Limb (tissue), 2 donors: Measurements from ENCODE around the gene FIBCD1.
"Not testable (repeated sequence)": the region's sequence is repeated elsewhere in the genome, so short reads cannot be mapped to it uniquely, and the experiment has no call there.

ENCODE experiments used
- DNase-seq, 2 donors: peaks; one replicate each; pipeline ENCODE4 v3.0.0-alpha.2; 2016; ENCODE audit errors: extremely low spot score in 2 of 2

FIBCD1 gene

DNA sequence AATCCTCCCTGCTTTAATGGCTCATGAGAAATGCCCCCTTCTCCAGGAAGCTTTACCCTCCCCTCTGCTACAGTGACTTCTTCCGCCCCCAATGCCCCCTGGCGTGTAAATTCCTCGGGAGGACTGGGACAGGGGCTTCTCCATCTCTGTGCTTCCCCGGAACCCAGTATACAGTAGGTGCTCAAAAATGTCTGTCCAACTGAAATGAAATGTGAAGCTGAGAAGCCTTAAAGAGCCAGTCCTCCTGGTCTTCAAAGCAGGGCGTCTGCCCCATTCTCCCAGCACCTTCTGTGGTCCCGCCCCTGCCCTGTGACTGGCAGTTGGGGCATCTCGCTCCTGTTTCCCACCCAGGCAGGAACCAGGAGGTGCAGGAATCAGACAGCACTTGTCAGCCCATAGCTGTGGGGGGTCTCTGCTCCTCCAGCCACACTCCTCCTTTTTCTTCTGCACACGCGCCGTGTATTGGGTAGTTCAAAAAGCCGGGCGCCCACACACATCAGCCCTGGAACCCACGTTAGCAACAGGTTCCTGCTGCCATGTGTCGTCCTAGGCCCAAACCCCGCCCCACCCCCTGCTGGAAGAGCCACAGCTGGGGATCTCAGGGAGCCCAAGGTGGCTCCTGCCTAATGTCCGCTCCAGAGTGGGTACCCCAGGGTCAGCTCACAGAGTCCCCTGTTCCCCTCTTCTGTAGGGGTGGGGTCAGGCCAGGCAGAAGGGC lies 16.0 kb downstream of the FIBCD1 start:
- DNase-seq, result no peak

DNA sequence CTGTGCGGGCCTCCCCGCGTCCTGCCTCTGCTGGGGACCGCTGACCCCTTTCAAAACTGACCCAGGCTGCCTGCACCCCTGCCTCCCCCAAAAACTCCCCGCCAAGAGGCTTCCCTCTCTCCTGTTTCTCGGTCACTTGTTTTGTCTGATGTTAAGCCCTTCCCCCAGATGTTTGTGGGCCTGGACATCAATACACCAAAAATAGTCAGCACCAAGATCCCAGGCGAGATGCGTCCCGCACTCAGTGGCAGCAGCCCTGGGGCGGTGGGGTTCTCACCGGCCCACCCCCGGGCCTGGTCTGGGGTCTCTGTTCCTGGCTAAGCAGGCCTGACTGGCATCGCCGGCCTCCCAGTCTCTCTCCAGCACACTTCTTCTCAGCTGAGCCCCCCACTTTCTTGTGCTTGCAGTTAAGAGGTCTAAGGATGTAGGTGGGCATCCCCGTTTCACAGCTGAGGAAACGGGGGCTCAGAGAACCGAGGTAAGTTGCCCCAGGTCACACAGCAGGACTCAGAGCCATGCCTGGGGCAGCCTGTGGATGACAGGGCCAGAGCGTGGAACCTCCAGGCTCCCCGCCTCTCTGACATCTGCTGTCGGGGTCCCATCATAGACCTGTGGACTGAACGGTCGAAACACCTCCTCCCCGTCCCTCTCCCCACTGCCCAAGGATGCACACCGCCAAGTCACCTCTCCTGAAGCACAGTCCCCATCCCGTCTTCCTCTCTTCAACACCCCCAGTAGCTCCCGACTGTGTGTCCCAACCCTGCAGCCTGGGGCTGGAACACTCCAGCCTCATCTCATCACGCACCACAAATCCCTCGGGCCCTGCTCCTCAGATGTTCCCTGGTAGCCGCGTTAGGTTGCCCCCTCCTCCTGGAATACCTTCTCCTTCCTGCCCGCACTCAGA lies 16.8 kb downstream of the FIBCD1 start:
- no peak for DNase-seq

DNA sequence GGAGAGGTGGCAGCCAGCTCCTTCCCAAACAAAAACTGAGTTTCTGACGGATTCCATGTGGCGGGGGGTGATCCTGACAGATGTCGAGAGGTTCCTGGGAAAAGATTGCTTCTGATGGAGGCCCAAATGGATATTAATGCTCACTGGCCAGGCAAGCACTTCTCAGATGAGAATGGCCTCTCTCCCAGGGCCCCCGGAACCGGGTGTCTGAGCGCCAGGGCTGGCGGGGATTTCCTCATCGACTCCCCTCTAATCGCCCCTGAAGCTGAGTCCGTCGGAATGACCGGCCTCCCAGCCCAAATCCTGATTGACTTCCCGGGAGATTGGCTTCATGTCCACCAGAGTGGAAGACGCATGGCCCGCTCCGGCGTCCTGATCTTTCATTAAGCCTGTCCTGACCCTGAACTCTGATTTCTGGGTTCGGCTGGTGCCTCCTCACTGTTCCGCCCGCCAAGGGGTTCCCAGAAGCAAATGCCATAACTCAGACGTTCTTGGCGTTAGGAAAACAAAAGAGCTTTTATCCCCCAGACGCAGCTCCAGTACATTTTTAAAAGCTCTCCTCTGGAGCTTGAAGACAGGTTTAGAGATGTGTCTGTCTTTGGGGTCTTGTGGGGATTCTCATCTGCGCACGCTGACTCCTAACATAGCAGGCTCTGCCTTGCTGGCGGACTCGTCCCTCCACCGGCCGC lies 17.6 kb downstream of the FIBCD1 start:
- no peak for DNase-seq

DNA sequence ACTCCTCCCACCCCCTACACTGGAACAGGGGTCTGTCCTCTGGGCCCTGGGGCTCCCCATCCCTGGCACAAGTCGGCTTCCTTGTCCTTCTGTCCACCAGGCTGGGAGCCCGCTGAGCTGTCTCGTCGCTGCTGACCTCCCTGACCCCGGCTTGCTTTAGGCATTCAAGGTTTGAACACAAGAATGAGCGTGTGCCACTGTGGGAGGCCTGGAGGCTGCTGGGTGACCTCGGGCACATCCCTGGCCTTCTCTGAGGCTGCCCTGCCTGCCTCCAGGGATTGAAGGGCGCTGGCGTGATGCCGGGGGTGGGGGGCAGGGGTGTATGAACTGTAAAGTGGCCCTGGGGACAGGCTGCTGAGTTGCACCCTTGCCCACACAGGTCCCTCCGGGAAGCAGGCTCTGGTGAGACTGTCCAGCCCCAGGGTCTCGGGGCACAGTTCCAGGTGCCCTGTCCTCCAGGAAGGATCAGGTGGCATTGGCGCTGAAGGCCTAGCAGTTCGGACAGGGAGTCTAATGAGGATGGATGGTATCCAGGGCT lies 18.2 kb downstream of the FIBCD1 start:
- DNase-seq, result no peak

DNA sequence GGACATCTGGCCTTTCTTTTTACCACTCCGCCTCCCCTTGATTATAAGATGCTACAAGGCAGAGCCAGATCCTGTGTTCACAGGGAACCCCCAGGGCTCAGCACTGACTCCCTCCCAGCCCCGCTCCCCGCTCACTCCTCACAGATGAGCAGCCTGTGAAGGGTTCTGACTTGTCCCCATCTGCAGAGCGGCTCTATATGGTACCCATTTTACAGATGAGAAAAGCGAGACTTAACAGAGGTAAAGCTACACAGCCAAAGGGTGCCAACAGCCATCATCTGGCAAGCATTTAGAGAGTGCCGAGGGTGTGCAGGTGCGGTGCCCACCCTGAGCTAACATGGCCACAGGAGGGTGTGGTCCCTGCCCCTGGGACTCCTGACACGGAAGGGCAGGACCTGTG lies 18.8 kb downstream of the FIBCD1 start:
- no peak for DNase-seq

DNA sequence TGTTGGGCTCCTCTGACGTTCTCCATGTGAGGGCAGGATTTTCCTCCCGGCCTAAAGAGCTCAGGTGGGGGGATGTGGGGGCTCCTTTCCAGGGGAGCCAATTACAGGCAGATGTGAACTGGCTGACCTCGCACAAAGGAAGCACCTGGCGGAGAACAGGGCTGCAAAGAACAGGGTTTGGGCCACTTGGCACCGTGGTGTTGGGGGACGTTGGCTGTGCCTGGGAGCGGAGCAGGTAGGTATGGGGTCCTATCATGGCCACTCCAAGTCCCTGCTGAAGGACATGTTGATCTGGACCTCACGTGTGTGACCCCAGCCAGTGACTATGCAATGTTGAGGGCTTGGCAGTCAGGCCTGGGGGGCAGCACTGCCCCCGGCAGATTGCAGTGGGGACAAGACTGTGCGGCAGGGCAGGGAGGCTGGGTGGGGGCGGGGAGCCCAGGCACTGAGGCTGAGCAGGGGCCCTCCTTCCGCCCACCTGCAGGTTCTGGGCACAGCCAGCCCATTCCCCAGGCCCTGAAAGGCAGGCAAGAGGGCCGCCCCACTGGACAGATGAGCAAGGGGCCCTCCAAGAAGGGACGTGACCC lies 19.4 kb downstream of the FIBCD1 start:
- DNase-seq, result no peak

DNA sequence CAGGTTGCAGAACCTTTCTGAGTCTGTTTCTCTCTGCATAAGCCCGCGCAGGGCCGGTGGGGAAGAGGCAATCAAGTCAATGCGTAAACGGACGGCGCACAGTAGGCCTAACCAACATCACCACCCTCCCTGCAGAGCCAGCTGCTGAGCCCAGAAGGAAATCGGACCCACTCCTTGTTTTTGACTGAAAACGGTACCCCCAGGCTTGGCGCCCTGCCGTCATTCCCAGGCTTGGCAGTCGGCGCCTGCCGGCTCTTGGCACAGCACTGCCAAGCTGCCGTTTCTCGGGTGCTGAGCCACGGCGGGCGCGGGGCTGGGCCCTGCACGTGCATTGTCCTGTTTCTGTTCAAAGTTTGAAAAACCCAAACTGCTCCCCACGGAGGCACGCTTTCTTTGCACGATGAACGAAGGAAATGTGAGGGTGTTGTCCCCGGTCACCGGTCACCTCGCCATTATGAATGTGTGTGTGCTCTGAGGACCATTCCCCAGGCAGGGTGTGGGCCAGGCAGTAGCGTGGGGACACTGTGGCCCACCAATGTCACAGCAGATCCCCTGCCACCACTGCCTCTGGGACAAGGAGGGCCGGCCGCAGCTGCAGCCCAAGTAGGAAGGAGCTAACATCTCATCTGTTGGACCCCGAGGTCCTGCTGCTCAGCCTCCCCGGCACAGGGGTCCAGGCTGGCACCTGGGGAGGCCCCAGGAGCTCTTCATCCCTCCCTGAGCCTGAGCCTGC lies 20.1 kb downstream of the FIBCD1 start:
- DNase-seq, result no peak

DNA sequence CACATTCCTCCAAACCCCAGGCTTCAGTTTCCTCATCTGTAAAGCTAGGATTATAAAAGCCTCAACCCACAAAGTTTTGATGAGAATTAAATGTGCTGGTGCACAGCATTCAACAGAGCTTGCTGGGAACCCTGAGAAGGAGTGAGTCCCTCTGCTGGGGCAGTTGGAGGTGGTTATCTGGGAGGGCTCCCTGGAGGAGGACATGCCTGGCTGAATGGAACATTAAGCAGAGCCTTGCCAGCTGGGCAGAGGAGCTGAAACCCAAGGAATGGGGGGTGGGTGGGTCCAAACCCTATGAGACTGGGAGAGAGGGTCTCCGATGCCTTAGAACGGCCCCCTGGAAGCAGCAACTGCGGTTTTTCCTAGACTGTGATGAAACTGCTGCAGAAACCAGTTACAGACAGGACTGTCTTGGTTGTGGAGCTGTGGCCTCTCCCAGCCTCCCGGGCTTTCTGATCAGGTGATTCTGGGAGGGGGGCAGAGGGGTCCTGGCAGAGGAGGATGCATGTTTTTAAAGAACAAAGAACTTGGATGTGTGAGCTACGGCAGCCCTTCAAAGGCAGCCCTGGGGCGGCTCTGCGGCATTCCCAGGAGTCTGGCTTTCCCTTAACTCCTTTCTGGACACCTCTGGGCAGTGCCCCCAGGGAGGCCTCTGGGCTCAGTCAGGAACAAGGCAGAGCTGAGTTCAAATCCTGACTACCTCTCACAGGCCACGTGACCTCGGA lies 20.8 kb downstream of the FIBCD1 start:
- no peak for DNase-seq

DNA sequence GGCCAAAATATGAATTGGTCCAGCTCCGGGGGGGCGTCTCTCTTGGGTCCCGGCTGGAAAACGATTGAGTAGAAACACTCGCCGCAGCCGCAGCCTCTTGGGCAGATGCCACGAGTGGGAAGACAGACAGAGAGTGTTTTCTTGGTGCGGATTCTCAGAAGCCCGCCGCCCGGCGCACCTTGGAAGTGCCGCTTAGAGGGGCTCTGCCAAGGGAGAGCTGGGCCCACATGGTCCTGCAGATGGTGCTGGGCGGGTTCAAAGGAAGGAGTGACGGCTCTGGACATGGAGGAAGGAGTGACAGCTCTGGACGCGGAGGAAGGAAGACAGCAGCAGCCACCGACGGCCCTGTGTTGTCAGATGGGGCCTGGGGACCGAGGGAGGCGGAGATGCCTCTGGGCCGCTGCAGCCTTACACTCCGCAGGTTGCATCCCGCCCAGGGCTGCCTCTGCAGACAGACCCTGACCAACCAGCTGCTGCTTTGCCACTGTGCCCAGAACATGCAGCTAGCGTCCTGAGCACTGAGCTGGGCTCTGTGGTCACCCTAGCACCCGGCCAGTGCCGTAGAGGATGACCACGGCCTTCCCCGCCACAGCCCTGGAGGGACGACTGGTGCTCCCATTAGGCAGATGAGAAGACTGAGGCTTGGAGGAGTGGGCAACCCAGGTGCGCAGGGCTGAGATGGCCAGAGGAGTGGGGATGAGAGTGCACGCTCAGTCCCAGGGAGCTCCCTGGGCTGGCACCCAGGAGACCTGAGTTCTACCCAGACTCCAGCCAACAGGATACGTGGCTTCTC lies 21.7 kb downstream of the FIBCD1 start:
- no peak for DNase-seq

DNA sequence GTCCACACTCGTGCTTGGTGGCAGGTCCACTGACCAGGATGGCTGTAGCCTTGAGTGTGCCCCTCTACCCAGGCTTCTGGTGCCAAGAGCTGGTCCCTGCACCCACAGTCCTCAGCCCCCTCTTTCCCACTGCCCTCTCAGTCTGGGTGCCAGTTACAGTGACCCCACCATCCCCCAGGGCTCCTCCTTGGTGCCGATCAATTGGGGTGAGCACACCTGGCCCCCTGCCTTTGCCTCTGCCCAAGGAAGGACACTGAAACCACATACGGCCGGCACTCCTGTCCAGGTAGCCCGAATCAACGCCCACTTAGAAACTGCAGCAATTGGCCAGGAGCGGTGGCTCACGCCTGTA lies 24.0 kb downstream of the FIBCD1 start:
- DNase-seq, result no peak

DNA sequence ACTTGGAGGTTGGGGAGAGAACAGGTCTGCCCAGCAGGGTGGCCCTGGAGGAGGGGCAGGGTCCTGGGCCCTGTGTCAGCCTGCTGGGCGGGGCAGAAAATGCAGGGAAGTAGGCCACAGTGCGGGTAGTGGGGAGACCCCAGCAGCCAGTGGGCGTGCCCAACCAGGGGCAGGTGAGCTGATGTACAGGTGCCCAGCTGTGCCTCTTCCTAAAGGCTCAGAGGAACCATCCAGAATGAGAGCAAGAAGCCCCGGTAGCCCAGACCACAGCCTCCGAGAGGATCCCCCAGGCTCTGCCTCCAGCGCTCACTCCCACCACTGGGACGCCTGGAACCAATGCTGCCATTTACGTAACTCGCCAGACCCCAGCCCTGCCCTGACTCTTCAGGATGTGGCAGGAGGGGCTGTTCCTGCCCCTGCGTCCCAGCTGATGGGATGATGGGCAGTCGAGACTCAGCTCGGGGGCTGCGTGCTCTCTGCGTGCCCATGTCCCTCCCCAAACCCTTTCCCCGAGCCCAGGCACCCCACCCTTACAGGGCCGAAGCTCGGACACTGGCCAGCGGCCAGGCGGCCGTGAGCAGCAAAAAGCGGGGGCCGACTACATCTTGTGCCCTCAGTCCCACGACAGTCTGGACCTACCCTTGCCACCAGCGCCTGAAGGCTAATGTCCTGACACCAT lies 24.5 kb downstream of the FIBCD1 start:
- DNase-seq, result no peak

DNA sequence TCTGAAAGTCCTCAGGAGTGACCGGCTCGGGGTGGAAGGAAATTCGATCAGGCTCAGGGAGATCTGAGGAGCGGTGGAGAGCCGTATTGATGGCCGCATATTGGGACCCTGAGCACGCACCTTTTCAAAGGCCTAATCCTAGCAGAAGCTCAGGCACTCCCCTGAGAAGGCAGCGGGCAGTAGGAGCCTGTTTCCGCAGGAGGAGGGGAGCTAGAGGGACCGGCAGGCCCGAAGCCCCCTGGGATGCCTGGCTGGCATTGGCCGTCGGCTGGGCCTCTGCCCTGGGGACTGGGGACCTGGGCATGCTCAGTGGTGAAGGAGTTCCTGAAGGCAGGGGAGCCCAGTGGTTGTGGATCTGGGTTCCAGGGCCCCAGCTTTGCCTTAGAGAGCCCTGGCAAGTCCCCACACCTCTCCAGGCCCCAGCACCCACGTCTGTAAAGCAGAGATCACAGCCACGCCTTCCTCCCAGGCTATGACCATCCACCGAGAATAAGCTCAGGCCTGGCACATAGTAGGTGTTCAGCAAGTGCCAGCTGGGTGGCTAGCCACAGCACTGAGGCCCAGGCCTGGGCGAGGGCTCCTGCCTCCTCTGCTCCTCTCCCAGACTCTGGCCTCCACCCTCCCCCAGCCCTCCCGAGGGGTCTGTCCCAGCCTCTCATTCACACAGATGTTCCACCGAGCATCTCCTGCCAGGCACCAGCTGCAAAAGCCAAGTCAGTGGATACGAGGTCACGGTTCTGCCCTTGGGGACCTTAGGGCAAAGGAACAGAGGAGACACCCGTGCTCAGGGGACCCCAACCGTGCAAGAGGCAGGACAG lies 25.2 kb downstream of the FIBCD1 start:
- DNase-seq, result no peak

DNA sequence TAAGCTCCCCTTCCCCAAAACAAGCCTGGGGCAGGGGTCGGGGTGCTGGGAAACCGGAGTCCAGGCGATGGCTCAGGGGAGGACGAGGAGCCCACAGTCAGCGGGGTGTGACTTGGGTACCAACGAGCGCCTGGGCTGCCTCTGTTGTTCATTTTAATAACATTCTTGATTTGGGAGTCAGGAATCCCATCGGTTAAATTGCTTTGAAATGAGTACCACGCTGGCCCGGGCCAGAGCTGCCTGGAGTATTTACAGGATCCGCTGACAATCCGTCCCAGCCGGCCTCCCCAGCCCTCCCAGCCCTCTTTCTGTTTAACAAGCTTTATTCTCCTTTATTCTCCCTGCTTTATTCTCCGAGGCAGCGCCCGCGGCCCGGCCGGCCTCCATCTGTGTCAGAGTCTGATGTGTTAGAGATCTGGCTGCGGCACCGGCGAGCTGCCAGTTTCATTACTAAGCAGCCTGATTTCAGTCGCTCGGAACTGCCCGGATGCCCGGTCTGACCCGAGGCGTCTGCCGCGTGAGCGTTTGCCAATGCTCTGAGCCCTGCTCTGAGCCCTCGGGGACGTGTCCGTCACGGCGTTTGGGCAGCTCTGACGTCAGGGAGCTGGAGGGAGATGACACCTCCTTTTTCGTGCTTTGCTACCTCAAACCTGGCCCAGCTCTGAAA lies 26.0 kb downstream of the FIBCD1 start:
- DNase-seq, result peak in 1 of 2 donors; percentile 65

DNA sequence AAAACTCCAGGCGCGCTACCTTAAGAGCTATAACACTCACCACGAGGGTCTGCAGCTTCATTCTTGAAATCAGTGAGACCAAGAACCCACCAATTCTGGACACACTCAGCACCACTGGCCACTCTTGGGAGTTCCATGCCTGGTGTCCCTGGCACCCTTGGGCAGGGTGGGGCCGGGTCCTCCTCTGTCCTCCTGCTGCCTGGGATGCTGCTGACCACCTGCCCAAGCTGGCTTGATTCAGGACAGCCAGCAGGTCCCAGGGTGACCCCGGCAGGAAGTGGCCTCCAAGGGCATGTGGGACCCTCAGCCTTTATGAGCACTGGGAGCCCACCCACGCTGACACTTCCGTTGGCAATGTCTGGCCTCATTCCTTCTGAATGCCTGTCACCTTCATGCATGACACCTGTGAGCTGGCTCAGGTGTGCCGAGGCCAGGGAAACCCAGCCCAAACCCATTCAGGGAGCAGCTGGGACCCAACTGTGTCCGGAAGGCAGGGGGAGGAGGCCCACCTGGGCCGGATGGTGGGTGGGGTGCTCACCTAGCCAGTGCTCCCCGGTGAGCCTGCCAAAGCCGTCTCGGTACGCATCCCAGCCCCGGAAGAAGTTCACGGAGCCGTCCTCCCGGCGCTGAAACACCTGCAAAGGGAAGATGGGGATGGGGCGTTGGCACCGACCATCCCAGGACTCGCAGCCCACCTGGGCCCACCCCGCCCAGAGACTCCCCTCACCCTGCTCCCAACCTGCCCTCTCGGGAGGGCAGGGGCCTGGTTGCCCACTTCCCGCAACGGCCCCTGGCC lies 27.6 kb downstream of the FIBCD1 start:
- DNase-seq, result no peak

DNA sequence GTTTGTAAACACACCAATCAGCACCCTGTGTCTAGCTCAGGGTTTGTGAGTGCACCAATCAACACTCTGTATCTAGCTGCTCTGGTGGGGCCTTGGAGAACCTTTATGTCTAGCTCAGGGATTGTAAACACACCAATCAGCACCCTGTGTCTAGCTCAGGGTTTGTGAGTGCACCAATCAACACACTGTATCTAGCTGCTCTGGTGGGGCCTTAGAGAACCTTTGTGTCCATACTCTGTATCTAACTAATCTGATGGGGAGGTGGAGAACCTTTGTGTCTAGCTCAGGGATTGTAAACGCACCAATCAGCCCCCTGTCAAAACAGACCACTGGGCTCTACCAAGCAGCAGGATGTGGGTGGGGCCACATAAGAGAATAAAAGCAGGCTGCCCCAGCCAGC lies 28.4 kb downstream of the FIBCD1 start:
- DNase-seq, result not testable (repeated sequence)

DNA sequence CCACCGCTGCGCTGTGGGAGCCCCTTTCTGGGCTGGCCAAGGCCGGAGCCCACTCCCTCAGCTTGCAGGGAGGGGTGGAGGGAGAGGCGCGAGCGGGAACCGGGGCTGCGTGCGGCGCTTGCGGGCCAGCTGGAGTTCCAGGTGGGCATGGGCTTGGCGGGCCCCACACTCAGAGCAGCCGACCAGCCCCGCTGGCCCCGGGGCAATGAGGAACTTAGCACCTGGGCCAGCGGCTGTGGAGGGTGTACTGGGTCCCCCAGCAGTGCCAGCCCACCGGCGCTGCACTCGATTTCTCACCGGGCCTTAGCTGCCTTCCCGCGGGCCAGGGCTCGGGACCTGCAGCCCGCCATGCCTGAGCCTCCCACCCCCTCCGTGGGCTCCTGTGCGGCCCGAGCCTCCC lies 29.0 kb downstream of the FIBCD1 start:
- DNase-seq, result not testable (repeated sequence)

DNA sequence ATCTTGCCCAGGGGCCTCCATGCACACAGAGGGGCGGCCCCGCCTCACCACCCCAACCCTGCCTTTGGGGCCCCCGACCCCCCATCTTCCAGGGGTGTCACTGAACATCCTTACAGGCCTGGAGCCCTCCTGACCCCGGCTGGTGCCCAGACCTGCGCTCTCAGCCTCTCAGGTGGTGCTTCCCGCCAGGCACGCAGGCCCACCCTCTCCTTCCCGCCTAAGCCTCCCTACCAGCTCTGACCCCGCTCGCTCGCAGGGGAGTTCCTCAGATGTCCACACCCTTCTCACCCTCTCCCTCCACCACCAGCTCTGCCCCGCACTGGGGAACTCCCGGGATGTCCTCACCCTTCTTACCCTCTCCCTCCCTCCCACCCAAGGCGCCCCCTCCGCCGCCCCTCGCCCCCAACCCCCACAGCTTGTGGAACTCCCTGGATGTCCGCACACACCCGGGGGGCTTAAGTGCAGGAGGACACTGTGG lies 30.1 kb downstream of the FIBCD1 start:
- DNase-seq, result no peak
